ENCODE data around the gene GHR. TPM values are rescaled to one million over a fixed set of nuclear protein-coding genes. Genes with fewer than 3 reads are reported as not detected.

Gene GHR
- polyA plus RNA-seq, 3 donors: not detected

DNA sequence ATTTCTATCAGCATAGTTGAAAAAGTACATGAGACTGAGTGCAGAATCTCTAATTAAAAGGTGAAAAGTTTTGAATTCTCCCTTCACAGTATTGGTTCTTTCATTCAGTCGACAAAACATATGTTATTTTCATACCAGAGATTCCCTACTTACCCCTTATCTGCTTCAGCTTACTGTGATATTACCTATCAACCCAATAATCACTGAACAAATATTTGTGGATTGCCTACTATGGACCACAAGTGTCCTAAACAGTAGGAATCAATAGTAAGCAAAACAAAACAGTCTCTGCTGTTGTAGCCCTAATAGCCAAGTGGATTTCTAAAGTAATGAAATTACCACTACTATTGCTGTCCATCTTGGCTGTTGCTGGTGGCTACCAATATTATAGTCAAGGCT lies 344.9 kb downstream of the GHR start:
- no CpG with 5 or more reads among the region's 1 CpG for WGBS (ENCODE audit: insufficient coverage)
- H3K27ac Mint-ChIP-seq: no peak overlapping the region

GRCh38 chr5:42770003-42770402 lies 346.8 kb downstream of the GHR start:
- Histone ChIP-seq H3K4me2 (replicated peaks; ENCODE audit: extremely low read depth, low read length, poor library complexity, severe bottlenecking) (no peak overlapping the region), H4K20me1 (ENCODE audit: insufficient read depth, low read length) (no peaks in the 10 kb centered on the region), H3K4me3 (replicated peaks in 1 of 3; ENCODE audit: low read depth in 2 of 3, low read length in 3 of 3) (no peak overlapping the region), H3K36me3 (replicated peaks in 1 of 2; ENCODE audit: control insufficient read depth in 1 of 2, insufficient read depth in 2 of 2, low read length in 2 of 2) (no peaks in the 10 kb centered on the region), H2AFZ (ENCODE audit: insufficient read depth, low read depth, low read length, poor library complexity, severe bottlenecking) (no peak overlapping the region), H3K9ac (ENCODE audit: insufficient read depth, low read length, poor library complexity, severe bottlenecking) (no peak overlapping the region), H3K27me3 (ENCODE audit: control insufficient read depth in 2 of 2, insufficient read depth in 2 of 2, low read length in 2 of 2) (no peaks in the 10 kb centered on the region), H3K4me1 (ENCODE audit: control insufficient read depth in 1 of 2, insufficient read depth in 2 of 2, low read length in 2 of 2) (no peaks in the 10 kb centered on the region), H3K79me2 (ENCODE audit: insufficient read depth, low read length) (no peaks in the 10 kb centered on the region), H3K27ac (ENCODE audit: low read depth in 1 of 2, low read length in 2 of 2) (no peak overlapping the region), H3K9me3 (replicated peaks in 1 of 2; ENCODE audit: control insufficient read depth in 1 of 2, insufficient read depth in 1 of 2, low read length in 2 of 2) (no peaks in the 10 kb centered on the region)
- Mint-ChIP-seq H3K4me1 (peaks cover 6% of the 10 kb centered on the region), H3K27me3 (ENCODE audit: low read depth in 3 of 3) (peaks cover 0 to 5% (median 2%) of the 10 kb centered on the region in 3 donors), H3K36me3 (no peaks in the 10 kb centered on the region), H3K4me3 (no peak overlapping the region), H3K27ac (no peak overlapping the region), H3K9me3 (no peaks in the 10 kb centered on the region)
- intact Hi-C loops (cut with micrococcal nuclease): no loop called here
- TF ChIP-seq CTCF (IDR thresholded peaks at IDR 0.05): no peak
- DNase-seq: no peak

More for the DNA sequence above, 344.9 kb downstream of the GHR start:
- H3K27me3 ChIP-seq (ENCODE audit: control insufficient read depth in 2 of 2, insufficient read depth in 2 of 2, low read length in 2 of 2): no peaks in the 10 kb centered on the region
- no peak overlapping the region for H2AFZ ChIP-seq (ENCODE audit: insufficient read depth, low read depth, low read length, poor library complexity, severe bottlenecking)
- Mint-ChIP-seq H3K9me3 (no peaks in the 10 kb centered on the region), H3K4me1 (peaks cover 6% of the 10 kb centered on the region), H3K4me3 (no peak overlapping the region), H3K27me3 (ENCODE audit: low read depth in 3 of 3) (peaks cover 0 to 5% (median 2%) of the 10 kb centered on the region in 3 donors), H3K36me3 (no peaks in the 10 kb centered on the region)
- DNase-seq: no peak
- no peaks in the 10 kb centered on the region for H4K20me1 ChIP-seq (ENCODE audit: insufficient read depth, low read length)
- H3K36me3 ChIP-seq (replicated peaks in 1 of 2; ENCODE audit: control insufficient read depth in 1 of 2, insufficient read depth in 2 of 2, low read length in 2 of 2): no peaks in the 10 kb centered on the region
- H3K4me1 ChIP-seq (ENCODE audit: control insufficient read depth in 1 of 2, insufficient read depth in 2 of 2, low read length in 2 of 2): no peaks in the 10 kb centered on the region
- no peak overlapping the region for H3K27ac ChIP-seq (ENCODE audit: low read depth in 1 of 2, low read length in 2 of 2)
- no peak overlapping the region for H3K4me2 ChIP-seq (replicated peaks; ENCODE audit: extremely low read depth, low read length, poor library complexity, severe bottlenecking)
- H3K9ac ChIP-seq (ENCODE audit: insufficient read depth, low read length, poor library complexity, severe bottlenecking): no peak overlapping the region
- H3K9me3 ChIP-seq (replicated peaks in 1 of 2; ENCODE audit: control insufficient read depth in 1 of 2, insufficient read depth in 1 of 2, low read length in 2 of 2): no peaks in the 10 kb centered on the region
- TF ChIP-seq CTCF (IDR thresholded peaks at IDR 0.05): no peak
- H3K79me2 ChIP-seq (ENCODE audit: insufficient read depth, low read length): no peaks in the 10 kb centered on the region
- intact Hi-C loops (cut with micrococcal nuclease): no loop called here
- H3K4me3 ChIP-seq (replicated peaks in 1 of 3; ENCODE audit: low read depth in 2 of 3, low read length in 3 of 3): no peak overlapping the region
